Type B pancreatic cell (in vitro differentiated cells): ENCODE measurements around the gene PIERCE2. TPM values are rescaled to one million over a fixed set of nuclear protein-coding genes. Genes with fewer than 3 reads are reported as not detected.
"Not testable (repeated sequence)": the region's sequence is repeated elsewhere in the genome, so short reads cannot be mapped to it uniquely, and the experiment has no call there.

Experiments
- DNase-seq: peaks from one replicate; pipeline ENCODE4 v3.0.0; 2021; ENCODE audit warnings: mixed read lengths; ENCODE audit not compliant: unreplicated experiment; ENCODE audit errors: extremely low spot score
- H3K27ac Mint-ChIP-seq: 2 replicates; pipeline ENCODE4 v1.8.0; 2021; ENCODE audit warnings: mild to moderate bottlenecking, mixed read lengths
- H3K27me3 Mint-ChIP-seq: 2 replicates; pipeline ENCODE4 v1.8.0; 2021; ENCODE audit warnings: mixed read lengths
- H3K36me3 Mint-ChIP-seq: 2 replicates; pipeline ENCODE4 v1.8.0; 2021; ENCODE audit warnings: mixed read lengths
- H3K4me1 Mint-ChIP-seq: one replicate; pipeline ENCODE4 v1.8.0; 2021; ENCODE audit warnings: mixed read lengths; ENCODE audit not compliant: unreplicated experiment
- H3K4me3 Mint-ChIP-seq: 2 replicates; pipeline ENCODE4 v1.8.0; 2021; ENCODE audit warnings: mild to moderate bottlenecking, mixed read lengths
- H3K9me3 Mint-ChIP-seq: 2 replicates; pipeline ENCODE4 v1.8.0; 2021; ENCODE audit warnings: mixed read lengths
- total RNA-seq: library from RNA; stranded (reverse); gene quantifications from 2 replicates; pipeline ENCODE4 v1.2.1, GENCODE V29; 2021; ENCODE audit warnings: low replicate concordance
- TF ChIP-seq, protein P1 (sequence below): fragments of 200-600 bp; sonication (generic); conservative IDR thresholded peaks from 2 replicates; pipeline ENCODE4 v1.5.0; 2021; ENCODE audit warnings: antibody characterized with exemption, mild to moderate bottlenecking

PIERCE2 gene
- total RNA-seq, 1 donor from 2014 or later = 2.1 TPM

DNA sequence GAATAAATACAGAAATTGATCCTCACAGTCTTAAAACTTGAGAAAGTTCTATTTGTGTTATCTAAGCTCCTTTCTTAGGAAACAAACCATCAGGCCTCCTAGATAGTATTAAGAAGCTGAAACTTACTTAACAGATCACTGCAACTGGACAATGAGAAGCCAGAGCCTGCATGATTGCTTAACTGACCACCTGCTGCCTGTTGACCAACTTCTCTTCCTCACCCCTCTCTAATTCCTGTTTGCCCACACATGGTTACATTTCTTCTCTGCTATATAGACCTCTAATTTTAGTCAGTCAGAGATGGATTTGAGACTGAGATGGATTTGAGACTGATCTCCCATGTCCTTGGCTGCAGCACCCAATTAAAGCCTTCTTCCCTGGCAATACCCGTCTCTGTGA, 13.6 kb upstream of the PIERCE2 start:
- Mint-ChIP-seq H3K4me3 (no peak overlapping the region), H3K9me3 (no peaks in the 10 kb centered on the region), H3K27ac (no peak overlapping the region), H3K27me3 (no peaks in the 10 kb centered on the region), H3K4me1 (peaks cover 6% of the 10 kb centered on the region), H3K36me3 (peaks cover 12% of the 10 kb centered on the region)
- TF ChIP-seq, protein P1, sequence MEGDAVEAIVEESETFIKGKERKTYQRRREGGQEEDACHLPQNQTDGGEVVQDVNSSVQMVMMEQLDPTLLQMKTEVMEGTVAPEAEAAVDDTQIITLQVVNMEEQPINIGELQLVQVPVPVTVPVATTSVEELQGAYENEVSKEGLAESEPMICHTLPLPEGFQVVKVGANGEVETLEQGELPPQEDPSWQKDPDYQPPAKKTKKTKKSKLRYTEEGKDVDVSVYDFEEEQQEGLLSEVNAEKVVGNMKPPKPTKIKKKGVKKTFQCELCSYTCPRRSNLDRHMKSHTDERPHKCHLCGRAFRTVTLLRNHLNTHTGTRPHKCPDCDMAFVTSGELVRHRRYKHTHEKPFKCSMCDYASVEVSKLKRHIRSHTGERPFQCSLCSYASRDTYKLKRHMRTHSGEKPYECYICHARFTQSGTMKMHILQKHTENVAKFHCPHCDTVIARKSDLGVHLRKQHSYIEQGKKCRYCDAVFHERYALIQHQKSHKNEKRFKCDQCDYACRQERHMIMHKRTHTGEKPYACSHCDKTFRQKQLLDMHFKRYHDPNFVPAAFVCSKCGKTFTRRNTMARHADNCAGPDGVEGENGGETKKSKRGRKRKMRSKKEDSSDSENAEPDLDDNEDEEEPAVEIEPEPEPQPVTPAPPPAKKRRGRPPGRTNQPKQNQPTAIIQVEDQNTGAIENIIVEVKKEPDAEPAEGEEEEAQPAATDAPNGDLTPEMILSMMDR = no peak
- no peak for DNase-seq

DNA sequence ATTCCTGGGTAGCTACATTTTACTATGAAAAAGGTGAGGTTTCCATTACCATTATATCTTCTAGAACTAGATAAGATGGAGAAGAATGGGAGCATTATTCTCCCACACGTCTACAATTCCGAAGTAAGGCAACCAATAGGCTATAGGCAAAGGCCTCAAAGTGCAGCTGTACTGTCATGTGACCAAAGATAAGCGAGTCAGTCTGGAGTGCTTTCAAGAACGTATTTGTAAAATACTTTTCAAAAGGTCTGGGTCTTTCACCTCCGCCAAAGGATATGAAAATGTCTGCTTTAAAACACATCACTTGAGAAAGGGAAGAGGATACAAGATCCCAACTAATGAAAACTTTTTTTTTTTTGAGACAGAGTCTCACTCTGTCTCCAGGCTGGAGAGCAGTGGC, 10.1 kb upstream of the PIERCE2 start:
- no peak for DNase-seq
- peaks cover 16% of the 10 kb centered on the region for H3K36me3 Mint-ChIP-seq
- peaks cover 11% of the 10 kb centered on the region for H3K4me1 Mint-ChIP-seq
- no peak overlapping the region for H3K4me3 Mint-ChIP-seq
- TF ChIP-seq, protein P1 = no peak
- no peak overlapping the region for H3K27ac Mint-ChIP-seq
- H3K27me3 Mint-ChIP-seq = no peaks in the 10 kb centered on the region
- H3K9me3 Mint-ChIP-seq = no peaks in the 10 kb centered on the region

DNA sequence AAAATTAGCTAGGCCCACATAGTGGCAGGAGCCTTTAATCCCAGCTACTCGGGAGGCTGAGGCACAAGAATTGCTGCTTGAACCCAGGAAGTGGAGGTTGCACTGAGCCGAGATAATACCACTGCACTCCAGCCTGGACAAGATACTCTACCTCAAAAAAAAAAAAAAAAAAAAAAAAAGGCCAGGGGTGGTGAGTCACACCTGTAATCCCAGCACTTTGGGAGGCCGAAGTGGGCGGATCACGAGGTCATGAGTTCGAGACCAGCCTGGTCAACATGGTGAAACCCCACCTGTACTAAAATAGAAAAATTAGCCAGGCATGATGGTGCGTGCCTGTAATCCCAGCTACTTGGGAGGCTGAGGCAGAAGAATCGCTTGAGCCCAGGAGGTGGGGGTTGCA, 8.2 kb upstream of the PIERCE2 start:
- Mint-ChIP-seq H3K4me1 (peaks cover 17% of the 10 kb centered on the region), H3K36me3 (peaks cover 16% of the 10 kb centered on the region)
- not testable (repeated sequence) for DNase-seq, H3K27me3 Mint-ChIP-seq, H3K9me3 Mint-ChIP-seq, H3K27ac Mint-ChIP-seq, H3K4me3 Mint-ChIP-seq

DNA sequence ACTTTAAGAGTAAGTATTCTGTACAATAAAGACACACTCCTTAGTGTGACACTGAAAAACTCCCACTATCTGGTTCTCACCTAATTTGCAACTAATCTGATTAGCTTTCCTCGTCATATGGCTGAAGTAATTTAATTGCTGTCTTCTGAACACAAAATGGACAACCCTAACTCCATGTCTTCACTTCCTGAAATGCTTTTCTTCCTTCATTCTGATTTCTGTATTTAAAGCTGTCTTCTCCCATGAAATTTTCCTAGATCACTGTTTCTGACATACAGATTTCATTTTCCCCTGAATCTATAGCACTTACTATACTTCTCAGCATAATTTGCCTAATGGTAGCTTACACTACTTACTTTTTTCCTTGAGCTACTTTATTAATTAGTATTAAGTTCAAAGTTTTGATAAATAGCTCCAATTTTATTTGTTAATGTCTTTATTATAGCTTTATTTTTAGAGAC, 6.5 kb upstream of the PIERCE2 start:
- H3K9me3 Mint-ChIP-seq = no peaks in the 10 kb centered on the region
- H3K27ac Mint-ChIP-seq = no peak overlapping the region
- H3K4me1 Mint-ChIP-seq = peaks cover 11% of the 10 kb centered on the region
- TF ChIP-seq, protein P1 = no peak
- H3K4me3 Mint-ChIP-seq = no peak overlapping the region
- H3K27me3 Mint-ChIP-seq = no peaks in the 10 kb centered on the region
- no peak for DNase-seq
- peaks cover 10% of the 10 kb centered on the region for H3K36me3 Mint-ChIP-seq

DNA sequence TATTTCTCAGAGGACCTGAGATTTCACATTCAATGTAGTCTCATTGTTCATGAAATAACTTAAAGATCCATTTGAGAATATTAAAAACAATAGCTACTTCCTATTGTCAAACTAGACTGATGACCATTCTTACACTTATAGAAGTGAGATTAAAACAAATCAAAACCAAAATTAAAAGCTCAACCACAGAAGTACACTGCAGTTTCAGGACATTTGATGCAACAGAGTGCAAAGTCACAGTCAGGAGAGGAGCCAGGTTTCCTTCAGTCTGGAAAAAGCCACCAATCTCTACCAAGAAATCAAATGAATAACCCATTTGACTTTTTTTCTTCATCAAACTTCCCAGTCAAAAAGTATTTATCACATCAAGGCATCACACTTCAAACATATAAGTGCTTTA, 5.6 kb upstream of the PIERCE2 start:
- TF ChIP-seq, protein P1 = no peak
- Mint-ChIP-seq H3K4me3 (no peak overlapping the region), H3K27ac (no peak overlapping the region), H3K9me3 (no peaks in the 10 kb centered on the region), H3K36me3 (peaks cover 10% of the 10 kb centered on the region), H3K4me1 (peaks cover 15% of the 10 kb centered on the region), H3K27me3 (no peaks in the 10 kb centered on the region)
- DNase-seq = no peak

DNA sequence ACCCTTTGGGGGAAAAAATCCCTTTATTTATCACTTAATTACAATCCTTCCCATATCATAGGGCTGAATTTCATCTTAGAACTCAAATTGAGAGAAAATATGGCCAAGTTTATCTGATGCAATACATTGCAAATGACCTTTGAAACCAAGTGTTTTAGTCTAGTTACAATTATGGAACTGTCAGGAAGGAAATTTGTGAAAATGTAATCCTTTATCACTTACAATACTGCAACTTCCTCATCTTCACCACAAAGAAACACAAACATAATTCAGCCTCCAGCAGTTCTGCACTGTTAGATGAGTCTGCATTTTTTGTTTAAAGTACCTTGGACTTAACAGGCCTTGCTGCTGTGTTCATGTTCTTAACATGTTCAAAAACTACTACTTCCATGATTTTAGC, 4.8 kb upstream of the PIERCE2 start:
- Mint-ChIP-seq H3K4me3 (no peak overlapping the region), H3K9me3 (no peaks in the 10 kb centered on the region), H3K36me3 (peaks cover 4% of the 10 kb centered on the region), H3K27me3 (no peaks in the 10 kb centered on the region), H3K27ac (peak overlapping the region; percentile 29), H3K4me1 (peaks cover 17% of the 10 kb centered on the region)
- no peak for DNase-seq
- TF ChIP-seq, protein P1 = no peak
